Measurements from ENCODE around the gene MIEF2.

- TF ChIP-seq CTCF (IDR thresholded peaks at IDR 0.05) = no peak
- TF ChIP-seq POLR2AphosphoS5 (IDR thresholded peaks at IDR 0.05; ENCODE audit: insufficient read depth in 1 of 2, low read depth in 1 of 2) = no peak
- no peak for TF ChIP-seq POLR2A (IDR thresholded peaks at IDR 0.05)
Observed at GRCh38 chr17:18226284-18226945, 34.0 kb upstream of the MIEF2 start.
